Measurements from ENCODE around the gene YKT6.

- TF ChIP-seq ZNF114 (CRISPR knock-in tag; IDR thresholded peaks at IDR 0.05) (no peak), EZH2 (IDR thresholded peaks at IDR 0.05; ENCODE audit: low read depth, unreplicated experiment) (no peak), POLR2AphosphoS5 (IDR thresholded peaks at IDR 0.05; ENCODE audit: low read depth) (no peak), JUNB (IDR thresholded peaks at IDR 0.05; ENCODE audit: unreplicated experiment) (no peak), ZNF331 (CRISPR knock-in tag; IDR thresholded peaks at IDR 0.05; ENCODE audit: low read depth) (no peak)
- TF ChIP-seq, protein P1, sequence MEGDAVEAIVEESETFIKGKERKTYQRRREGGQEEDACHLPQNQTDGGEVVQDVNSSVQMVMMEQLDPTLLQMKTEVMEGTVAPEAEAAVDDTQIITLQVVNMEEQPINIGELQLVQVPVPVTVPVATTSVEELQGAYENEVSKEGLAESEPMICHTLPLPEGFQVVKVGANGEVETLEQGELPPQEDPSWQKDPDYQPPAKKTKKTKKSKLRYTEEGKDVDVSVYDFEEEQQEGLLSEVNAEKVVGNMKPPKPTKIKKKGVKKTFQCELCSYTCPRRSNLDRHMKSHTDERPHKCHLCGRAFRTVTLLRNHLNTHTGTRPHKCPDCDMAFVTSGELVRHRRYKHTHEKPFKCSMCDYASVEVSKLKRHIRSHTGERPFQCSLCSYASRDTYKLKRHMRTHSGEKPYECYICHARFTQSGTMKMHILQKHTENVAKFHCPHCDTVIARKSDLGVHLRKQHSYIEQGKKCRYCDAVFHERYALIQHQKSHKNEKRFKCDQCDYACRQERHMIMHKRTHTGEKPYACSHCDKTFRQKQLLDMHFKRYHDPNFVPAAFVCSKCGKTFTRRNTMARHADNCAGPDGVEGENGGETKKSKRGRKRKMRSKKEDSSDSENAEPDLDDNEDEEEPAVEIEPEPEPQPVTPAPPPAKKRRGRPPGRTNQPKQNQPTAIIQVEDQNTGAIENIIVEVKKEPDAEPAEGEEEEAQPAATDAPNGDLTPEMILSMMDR (conservative IDR thresholded peaks at IDR 0.05; ENCODE audit: low read depth in 2 of 2) = no peak
These were observed 23.5 kb downstream of the YKT6 start for GRCh38 chr7:44224080-44224973.
